PC-9 (cell line): Measurements from ENCODE around the gene STH. TPM values are rescaled to one million over a fixed set of nuclear protein-coding genes. Genes with fewer than 3 reads are reported as not detected.

Source experiments
- BruUV-seq: library from RNA; stranded (reverse); fragments of 400-500 nt; replicated peaks from 2 replicates; lab custom pipeline; 2021; lab: Mats Ljungman, UMichigan
- CTCF ChIA-PET: fragments of 300-600 bp; sonication (Branson Sonifier 250); formaldehyde crosslinking; loops from one replicate; lab custom pipeline; 2022; ENCODE audit warnings: antibody characterized with exemption; lab: Charles Lee
- POLR2A ChIA-PET: fragments of 300-600 bp; sonication (Branson Sonifier 250); formaldehyde crosslinking; loops from one replicate; lab custom pipeline; 2022; ENCODE audit warnings: antibody characterized with exemption; ENCODE audit not compliant: unreplicated experiment; lab: Charles Lee
- DNase-seq, 2 experiments: peaks; one replicate each; pipeline versions ENCODE4 v3.0.0 to v3.0.0-alpha.2; 2015 to 2022; ENCODE audit warnings: mixed read lengths in 1 of 2
- H2AFZ ChIP-seq: fragments of 200-600 bp; sonication (generic); 2 replicates; pipeline ENCODE4 v1.8.1; 2017; ENCODE audit warnings: antibody characterized with exemption
- H3F3A ChIP-seq: fragments of 200-600 bp; sonication (generic); 2 replicates; pipeline ENCODE4 v1.8.1; 2017; ENCODE audit warnings: antibody characterized with exemption, mild to moderate bottlenecking, low read depth; ENCODE audit not compliant: insufficient read depth
- H3K27ac ChIP-seq: fragments of 200-600 bp; sonication (generic); 2 replicates; pipeline ENCODE4 v1.6.1; 2016; ENCODE audit warnings: mixed run types
- H3K27me3 ChIP-seq: fragments of 200-600 bp; sonication (generic); 2 replicates; pipeline ENCODE4 v1.6.1; 2016; ENCODE audit warnings: low read depth, mixed run types; ENCODE audit not compliant: insufficient read depth
- H3K36me3 ChIP-seq: fragments of 200-600 bp; sonication (generic); 2 replicates; pipeline ENCODE4 v1.6.1; 2016; ENCODE audit warnings: low read depth, mixed run types
- H3K4me1 ChIP-seq: fragments of 200-600 bp; sonication (generic); replicated peaks from 2 replicates; pipeline ENCODE4 v1.6.1; 2016; ENCODE audit warnings: mixed run types; ENCODE audit not compliant: insufficient read depth
- H3K4me2 ChIP-seq: fragments of 200-600 bp; sonication (generic); 2 replicates; pipeline ENCODE4 v1.6.1; 2017; ENCODE audit warnings: mixed run types
- H3K4me3 ChIP-seq: fragments of 200-600 bp; sonication (generic); 2 replicates; pipeline ENCODE4 v1.6.1; 2016; ENCODE audit warnings: mixed run types
- H3K79me2 ChIP-seq: fragments of 200-600 bp; sonication (generic); 2 replicates; pipeline ENCODE4 v1.6.1; 2017; ENCODE audit warnings: low read depth, mixed run types
- H3K9me2 ChIP-seq: fragments of 200-600 bp; sonication (generic); 2 replicates; pipeline ENCODE4 v1.8.1; 2017; ENCODE audit warnings: mild to moderate bottlenecking; ENCODE audit not compliant: insufficient read depth
- H3K9me3 ChIP-seq: fragments of 200-600 bp; sonication (generic); 2 replicates; pipeline ENCODE4 v1.8.1; 2016; ENCODE audit warnings: low read depth; ENCODE audit not compliant: insufficient read depth
- H4K20me1 ChIP-seq: fragments of 200-600 bp; sonication (generic); 2 replicates; pipeline ENCODE4 v1.8.1; 2017; ENCODE audit not compliant: insufficient read depth
- CTCF ChIP-seq: fragments of 200-600 bp; sonication (generic); conservative IDR thresholded peaks from 2 replicates; pipeline ENCODE4 v1.6.1; 2017; ENCODE audit warnings: mixed run types, antibody characterized with exemption, mild to moderate bottlenecking, moderate library complexity
- EZH2 ChIP-seq: fragments of 200-600 bp; sonication (generic); IDR thresholded peaks from 2 replicates; pipeline ENCODE4 v1.8.0; 2017; ENCODE audit warnings: antibody characterized with exemption, low read depth
- intact Hi-C: fragments of 100-400 bp; cut with micrococcal nuclease; formaldehyde crosslinking; loops from one replicate; pipeline ENCODE4 v1.10.0; 2022; ENCODE audit not compliant: unreplicated experiment
- total RNA-seq: library from RNA; stranded (reverse); gene quantifications from 2 replicates; pipeline ENCODE4 v1.2.3, GENCODE V29; 2021

Gene STH
- total RNA-seq, 1 experiment from 2014 or later, result not detected

- CTCF ChIA-PET, result no interaction called here
- intact Hi-C loops, result no loop called here
- no peak for DNase-seq
Measured at GRCh38 chr17:45963283-45963682, 35.8 kb upstream of the STH start.

GRCh38 chr17:45963889-45964288, 35.2 kb upstream of the STH start:
- H3F3A ChIP-seq, result no peaks in the 10 kb centered on the region
- no peaks in the 10 kb centered on the region for H3K79me2 ChIP-seq
- H3K4me3 ChIP-seq, result no peak overlapping the region
- peaks cover 43% of the 10 kb centered on the region for H3K27me3 ChIP-seq
- H3K27ac ChIP-seq, result no peak overlapping the region
- ChIA-PET POLR2A (no interaction called here), CTCF (no interaction called here)
- H2AFZ ChIP-seq, result no peak overlapping the region
- H3K36me3 ChIP-seq, result no peaks in the 10 kb centered on the region
- H3K9me3 ChIP-seq, result no peaks in the 10 kb centered on the region
- no TSS peak for BruUV-seq
- no peak overlapping the region for H3K4me2 ChIP-seq
- TF ChIP-seq CTCF, result no peak
- TF ChIP-seq EZH2, result no peak
- H3K9me2 ChIP-seq, result no peaks in the 10 kb centered on the region
- no peaks in the 10 kb centered on the region for H4K20me1 ChIP-seq
- intact Hi-C loops, result no loop called here
- H3K4me1 ChIP-seq, result no peaks in the 10 kb centered on the region
- DNase-seq, result no peak

More at GRCh38 chr17:45963283-45963682, 35.8 kb upstream of the STH start:
- no peaks in the 10 kb centered on the region for H3K9me3 ChIP-seq
- no peak overlapping the region for H2AFZ ChIP-seq
- no peak overlapping the region for H3K4me2 ChIP-seq
- TF ChIP-seq CTCF, result no peak
- no peak for TF ChIP-seq EZH2
- no peak overlapping the region for H3K27ac ChIP-seq
- H3K4me1 ChIP-seq, result no peaks in the 10 kb centered on the region
- peaks cover 37% of the 10 kb centered on the region for H3K27me3 ChIP-seq
- no peaks in the 10 kb centered on the region for H3F3A ChIP-seq
- POLR2A ChIA-PET, result no interaction called here
- H3K9me2 ChIP-seq, result no peaks in the 10 kb centered on the region
- H3K36me3 ChIP-seq, result no peaks in the 10 kb centered on the region
- BruUV-seq, result no TSS peak
- no peak overlapping the region for H3K4me3 ChIP-seq
- no peaks in the 10 kb centered on the region for H3K79me2 ChIP-seq
- no peaks in the 10 kb centered on the region for H4K20me1 ChIP-seq

GRCh38 chr17:45964634-45965033, 34.4 kb upstream of the STH start:
- no peak overlapping the region for H3K4me3 ChIP-seq
- H3K9me3 ChIP-seq, result no peaks in the 10 kb centered on the region
- POLR2A ChIA-PET, result no interaction called here
- no peaks in the 10 kb centered on the region for H3K36me3 ChIP-seq
- H3F3A ChIP-seq, result no peaks in the 10 kb centered on the region
- no peak overlapping the region for H3K4me2 ChIP-seq
- no peaks in the 10 kb centered on the region for H3K9me2 ChIP-seq
- H3K79me2 ChIP-seq, result no peaks in the 10 kb centered on the region
- no peak overlapping the region for H3K27ac ChIP-seq
- TF ChIP-seq CTCF (no peak), EZH2 (no peak)
- no peak for DNase-seq
- no peak overlapping the region for H2AFZ ChIP-seq
- H3K4me1 ChIP-seq, result no peaks in the 10 kb centered on the region
- no TSS peak for BruUV-seq
- CTCF ChIA-PET, result no interaction called here
- intact Hi-C loops, result no loop called here
- H3K27me3 ChIP-seq, result peaks cover 47% of the 10 kb centered on the region
- H4K20me1 ChIP-seq, result no peaks in the 10 kb centered on the region
